GM23338 (cell line): ENCODE results near the gene CHST12. TPM values are rescaled to one million over a fixed set of nuclear protein-coding genes. Genes with fewer than 3 reads are reported as not detected.

Experiments
- ATAC-seq: fragments of 200-7000 bp; cut with Tn5 transposase; 3 replicates; pipeline ENCODE4 v1.9.1; 2020
- DNase-seq: peaks from one replicate; pipeline ENCODE4 v3.0.0-alpha.2; 2015; ENCODE audit warnings: low spot score
- H2AFZ ChIP-seq: fragments of 200-600 bp; sonication (generic); 2 replicates; pipeline ENCODE4 v1.8.0; 2016; ENCODE audit warnings: antibody characterized with exemption, mild to moderate bottlenecking, moderate library complexity
- H3F3A ChIP-seq: fragments of 200-600 bp; sonication (generic); replicated peaks from 2 replicates; pipeline ENCODE4 v1.8.0; 2017; ENCODE audit warnings: antibody characterized with exemption, mixed run types, low read depth
- H3K27ac ChIP-seq: fragments of 200-600 bp; sonication (generic); 2 replicates; pipeline ENCODE4 v1.6.1; 2016; ENCODE audit warnings: low read depth
- H3K27me3 ChIP-seq: fragments of 200-600 bp; sonication (generic); 2 replicates; pipeline ENCODE4 v1.8.0; 2016; ENCODE audit warnings: mild to moderate bottlenecking, mixed run types, moderate library complexity; ENCODE audit not compliant: insufficient read depth
- H3K36me3 ChIP-seq: fragments of 200-600 bp; sonication (generic); 2 replicates; pipeline ENCODE4 v1.8.0; 2016; ENCODE audit warnings: mild to moderate bottlenecking; ENCODE audit not compliant: insufficient read depth
- H3K4me1 ChIP-seq: fragments of 200-600 bp; sonication (generic); 2 replicates; pipeline ENCODE4 v1.8.0; 2016; ENCODE audit warnings: mild to moderate bottlenecking, moderate library complexity; ENCODE audit not compliant: insufficient read depth
- H3K4me2 ChIP-seq: fragments of 200-600 bp; sonication (generic); 2 replicates; pipeline ENCODE4 v1.7.1; 2017; ENCODE audit warnings: mixed run types
- H3K4me3 ChIP-seq: fragments of 200-600 bp; sonication (generic); 2 replicates; pipeline ENCODE4 v1.6.1; 2016; ENCODE audit warnings: mixed run types
- H3K79me2 ChIP-seq: fragments of 200-600 bp; sonication (generic); replicated peaks from 2 replicates; pipeline ENCODE4 v1.8.0; 2017; ENCODE audit warnings: mild to moderate bottlenecking; ENCODE audit not compliant: insufficient read depth
- H3K9me2 ChIP-seq: fragments of 200-600 bp; sonication (generic); 2 replicates; pipeline ENCODE4 v1.8.0; 2017; ENCODE audit not compliant: insufficient read depth
- H4K20me1 ChIP-seq: fragments of 200-600 bp; sonication (generic); replicated peaks from 2 replicates; pipeline ENCODE4 v1.8.0; 2017; ENCODE audit warnings: mild to moderate bottlenecking; ENCODE audit not compliant: insufficient read depth
- H3K27ac Mint-ChIP-seq: 2 replicates; pipeline ENCODE4 v1.8.0; 2020; ENCODE audit warnings: inconsistent platforms, mild to moderate bottlenecking, moderate library complexity, mixed read lengths
- H3K27me3 Mint-ChIP-seq: 3 replicates; pipeline ENCODE4 v1.8.0; 2022; ENCODE audit warnings: low read depth, mild to moderate bottlenecking, moderate library complexity, mixed read lengths, inconsistent platforms; ENCODE audit not compliant: insufficient read depth, poor library complexity
- H3K36me3 Mint-ChIP-seq: 3 replicates; pipeline ENCODE4 v1.8.0; 2021; ENCODE audit warnings: low read depth, mild to moderate bottlenecking, inconsistent platforms, moderate library complexity, mixed read lengths
- H3K4me1 Mint-ChIP-seq: 3 replicates; pipeline ENCODE4 v1.8.0; 2020; ENCODE audit warnings: mild to moderate bottlenecking, inconsistent platforms, mixed read lengths
- H3K4me3 Mint-ChIP-seq: 3 replicates; pipeline ENCODE4 v1.8.0; 2021; ENCODE audit warnings: moderate library complexity, mild to moderate bottlenecking, inconsistent platforms, mixed read lengths
- H3K9me3 Mint-ChIP-seq: 3 replicates; pipeline ENCODE4 v1.8.0; 2020; ENCODE audit warnings: moderate library complexity, mild to moderate bottlenecking, inconsistent platforms, mixed read lengths
- CREB1 ChIP-seq: fragments of 250-450 bp; sonication (Bioruptor Pico); IDR thresholded peaks from 2 replicates; pipeline ENCODE4 v1.5.0; 2020; ENCODE audit warnings: low read depth, mild to moderate bottlenecking, moderate library complexity
- CTCF ChIP-seq, 2 experiments: fragments of 200-600 bp in 1 of 2; sonication (generic) in 1 of 2; conservative IDR thresholded peaks; 2 replicates each; pipeline versions ENCODE4 v1.5.1 to v1.6.1; 2016 to 2017; ENCODE audit warnings: antibody characterized with exemption in 2 of 2, low read depth in 2 of 2, mild to moderate bottlenecking in 2 of 2, moderate library complexity in 1 of 2
- ETS1 ChIP-seq: IDR thresholded peaks from 2 replicates; pipeline ENCODE4 v1.6.1; 2016; ENCODE audit warnings: antibody characterized with exemption
- EZH2 ChIP-seq: fragments of 200-600 bp; sonication (generic); IDR thresholded peaks from one replicate; pipeline ENCODE4 v1.8.0; 2017; ENCODE audit warnings: antibody characterized with exemption, mild to moderate bottlenecking, low read depth; ENCODE audit not compliant: unreplicated experiment
- EZH2phosphoT487 ChIP-seq: fragments of 200-600 bp; sonication (generic); IDR thresholded peaks from one replicate; pipeline ENCODE4 v1.8.1; 2018; ENCODE audit warnings: antibody characterized with exemption; ENCODE audit not compliant: unreplicated experiment
- JUNB ChIP-seq: IDR thresholded peaks from one replicate; pipeline ENCODE4 v1.6.1; 2016; ENCODE audit warnings: antibody characterized with exemption; ENCODE audit not compliant: unreplicated experiment
- NANOG ChIP-seq: IDR thresholded peaks from 2 replicates; pipeline ENCODE4 v1.6.1; 2016; ENCODE audit warnings: antibody characterized with exemption, borderline replicate concordance
- STAT1 ChIP-seq: IDR thresholded peaks from one replicate; pipeline ENCODE4 v1.6.1; 2016; ENCODE audit warnings: antibody characterized with exemption; ENCODE audit not compliant: unreplicated experiment
- ZNF114 ChIP-seq: fragments of 250-450 bp; sonication (Bioruptor Pico); IDR thresholded peaks from 2 replicates; pipeline ENCODE4 v1.5.0; 2020; ENCODE audit warnings: mild to moderate bottlenecking, moderate library complexity
- ZNF331 ChIP-seq: fragments of 250-450 bp; sonication (Bioruptor Pico); IDR thresholded peaks from 2 replicates; pipeline ENCODE4 v1.5.0; 2020; ENCODE audit warnings: low read depth, mild to moderate bottlenecking, moderate library complexity
- ZNF462 ChIP-seq: fragments of 250-450 bp; sonication (Bioruptor Pico); IDR thresholded peaks from 2 replicates; pipeline ENCODE4 v1.5.0; 2020; ENCODE audit warnings: mild to moderate bottlenecking, moderate library complexity
- polyA plus RNA-seq: library from polyadenylated mRNA; unstranded; fragments of >200 nt; fragmentation: Nextera tagmentation; extraction: Ambion mirVana; gene quantifications from 2 replicates; pipeline ENCODE4 v1.2.1, GENCODE V29; 2016
- total RNA-seq: library from RNA; depleted of rRNA; stranded (reverse); fragments of >200 nt; shearing (Covaris generic); gene quantifications from 2 replicates; pipeline ENCODE4 v1.2.3, GENCODE V29; 2014

The CHST12 gene
- total and polyA plus RNA-seq, 2 experiments from 2014 or later: 10.1 to 14.6 TPM

GRCh38 chr7:2466675-2467074 is 63.3 kb downstream of the CHST12 start (continued):
- TF ChIP-seq ETS1 (no peak), STAT1 (no peak), ZNF114 (no peak), CREB1 (CRISPR knock-in tag) (no peak), NANOG (no peak)

GRCh38 chr7:2468227-2468626 is 64.8 kb downstream of the CHST12 start:
- peaks cover 7% of the 10 kb centered on the region; the same call in 2 of the 3 replicates for H3K9me3 Mint-ChIP-seq
- Histone ChIP-seq H3F3A (peaks cover 10% of the 10 kb centered on the region; the same call in 1 of the 2 replicates), H3K27me3 (no peaks in the 10 kb centered on the region), H3K27ac (no peak overlapping the region), H3K9me2 (no peaks in the 10 kb centered on the region), H2AFZ (0 out of 2 replicates have a peak overlapping the region, but pooled peaks have one; percentile 23), H3K79me2 (no peaks in the 10 kb centered on the region), H3K4me2 (no peak overlapping the region), H4K20me1 (no peaks in the 10 kb centered on the region), H3K4me3 (no peak overlapping the region), H3K4me1 (peaks cover 5% of the 10 kb centered on the region; the same call in 1 of the 2 replicates), H3K36me3 (no peaks in the 10 kb centered on the region)
- peaks cover 2% of the 10 kb centered on the region; the same call in 1 of the 3 replicates for H3K36me3 Mint-ChIP-seq
- no peak overlapping the region for H3K4me3 Mint-ChIP-seq
- no peak for ATAC-seq
- peaks cover 14% of the 10 kb centered on the region for H3K27me3 Mint-ChIP-seq
- no peak overlapping the region for H3K27ac Mint-ChIP-seq
- peaks cover 25% of the 10 kb centered on the region for H3K4me1 Mint-ChIP-seq
- DNase-seq: no peak
- TF ChIP-seq NANOG: no peak
- no peak for TF ChIP-seq JUNB
- TF ChIP-seq ZNF331 (CRISPR knock-in tag): no peak
- no peak for TF ChIP-seq ZNF114
- no peak for TF ChIP-seq EZH2
- TF ChIP-seq ETS1: no peak
- TF ChIP-seq ZNF462 (CRISPR knock-in tag): no peak
- TF ChIP-seq EZH2phosphoT487: no peak
- no peak for TF ChIP-seq CTCF (conservative IDR thresholded peaks at IDR 0.05; ENCODE audit: low read depth in 2 of 2)
